Loucy (cell line): ENCODE data around the gene SPRR2F.

Experiments used
- CTCF ChIP-seq: fragments of 200-600 bp; sonication (generic); conservative IDR thresholded peaks from 2 replicates; pipeline ENCODE4 v1.5.1; 2014; ENCODE audit warnings: mild to moderate bottlenecking, antibody characterized with exemption, low read length
- EZH2phosphoT487 ChIP-seq: fragments of 200-600 bp; IDR thresholded peaks from 2 replicates; pipeline ENCODE4 v1.6.1; 2018; ENCODE audit warnings: antibody characterized with exemption, mild to moderate bottlenecking, moderate library complexity, borderline replicate concordance

GRCh38 chr1:153099461-153100045 is 13.8 kb downstream of the SPRR2F start:
- TF ChIP-seq CTCF: no peak
- TF ChIP-seq EZH2phosphoT487: no peak
